Measurements from ENCODE around the gene ARL8A. TPM values are rescaled to one million over a fixed set of nuclear protein-coding genes. Genes with fewer than 3 reads are reported as not detected.
"Not testable (repeated sequence)": the region's sequence is repeated elsewhere in the genome, so short reads cannot be mapped to it uniquely, and the experiment has no call there.

ARL8A gene
- total RNA-seq, 2 experiments from 2014 or later, result 25.8 to 33.7 TPM

DNA sequence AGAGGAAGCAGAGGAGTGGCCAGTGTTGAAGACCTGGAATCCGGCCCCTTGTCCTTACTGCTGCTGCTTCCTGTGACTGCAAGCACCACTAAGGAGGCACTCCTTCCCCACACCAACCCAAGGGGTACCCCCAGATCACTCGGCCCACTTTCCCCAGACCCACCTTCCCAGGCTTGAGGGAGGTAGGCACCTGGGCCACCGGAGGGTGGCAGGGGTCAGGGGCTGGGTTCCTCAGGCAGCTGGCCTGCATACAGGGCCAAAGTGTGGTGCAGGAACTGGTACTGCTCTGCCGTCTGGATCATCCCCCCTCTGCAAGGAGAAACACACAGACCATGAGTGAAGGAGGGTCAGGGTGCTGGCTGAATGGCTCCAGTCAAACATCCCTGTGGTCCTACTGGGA is 3.9 kb upstream of the ARL8A start:
- Mint-ChIP-seq H3K27ac (no peak overlapping the region), H3K27me3 (no peaks in the 10 kb centered on the region), H3K4me3 (no peak overlapping the region), H3K4me1 (ENCODE audit: low read depth) (peaks cover 21% of the 10 kb centered on the region), H3K9me3 (no peaks in the 10 kb centered on the region), H3K36me3 (ENCODE audit: low read depth) (peaks cover 51% of the 10 kb centered on the region)
- DNase-seq, result no peak
- intact Hi-C loops (cut with micrococcal nuclease), result no loop called here
- TF ChIP-seq CTCF (IDR thresholded peaks at IDR 0.05), result no peak
- no peak for ATAC-seq
- CTCF ChIA-PET, result interaction anchor here (1.9 kb wide), 1 partner anchor 12 kb away, joined by 9 read pairs; the partner anchor contains the start of gene PTPN7
- POLR2A ChIA-PET, result interaction anchor here (7.7 kb wide), 1 partner anchor 12 kb away, joined by 124 read pairs; the partner anchor contains the start of gene PTPN7

DNA sequence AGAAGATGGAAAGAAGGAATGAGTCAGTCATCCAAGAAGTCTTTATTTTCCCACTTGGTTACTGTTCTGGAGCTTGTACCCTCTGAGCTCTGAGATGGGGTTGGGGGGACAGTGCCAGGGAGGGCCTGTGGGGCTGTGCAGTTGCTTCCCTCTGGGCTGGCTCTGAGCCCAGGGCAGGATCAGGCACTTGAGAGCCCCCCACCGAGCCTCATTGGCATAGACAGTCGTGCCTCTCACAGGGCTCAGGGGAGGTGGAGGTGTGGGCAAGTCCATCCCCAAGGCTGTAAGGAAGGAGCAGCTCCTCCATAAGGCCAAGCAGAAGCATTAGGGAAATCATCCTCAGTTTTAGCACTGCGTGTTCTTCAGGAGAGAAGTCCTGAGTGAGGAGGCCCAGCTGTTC is 2.5 kb upstream of the ARL8A start:
- peaks cover 40% of the 10 kb centered on the region for H3K36me3 Mint-ChIP-seq (ENCODE audit: low read depth)
- DNase-seq, result no peak
- POLR2A ChIA-PET, result interaction anchor here (1.0 to 7.7 kb wide), 6 partner anchors 11 to 164 kb away, joined by 3 to 124 read pairs (median 4); partner anchors contain the start of genes PTPN7 and RNPEP

GRCh38 chr1:202146279-202146678 is 1.7 kb upstream of the ARL8A start:
- H3K36me3 Mint-ChIP-seq (ENCODE audit: low read depth), result peaks cover 37% of the 10 kb centered on the region
- H3K27ac Mint-ChIP-seq, result no peak overlapping the region
- peaks cover 36% of the 10 kb centered on the region for H3K4me1 Mint-ChIP-seq (ENCODE audit: low read depth)
- ChIA-PET CTCF (interaction anchor here (0.6 to 5.4 kb wide), 6 partner anchors 9 to 250 kb away, joined by 3 to 38 read pairs (median 6); partner anchors contain the start of gene PTPN7), POLR2A (interaction anchor here (0.9 to 7.7 kb wide), 6 partner anchors 11 to 134 kb away, joined by 3 to 124 read pairs (median 4); partner anchors contain the start of gene PTPN7)
- no peak overlapping the region for H3K4me3 Mint-ChIP-seq
- intact Hi-C loops (cut with micrococcal nuclease), result no loop called here
- TF ChIP-seq CTCF (IDR thresholded peaks at IDR 0.05), result no peak
- no peaks in the 10 kb centered on the region for H3K27me3 Mint-ChIP-seq
- no peak for ATAC-seq
- H3K9me3 Mint-ChIP-seq, result no peaks in the 10 kb centered on the region
- no peak for DNase-seq

More for the DNA sequence above, 2.5 kb upstream of the ARL8A start:
- Mint-ChIP-seq H3K27ac (peak overlapping the region; percentile 25), H3K4me1 (ENCODE audit: low read depth) (peaks cover 33% of the 10 kb centered on the region), H3K27me3 (no peaks in the 10 kb centered on the region), H3K9me3 (no peaks in the 10 kb centered on the region), H3K4me3 (no peak overlapping the region)
- TF ChIP-seq CTCF (IDR thresholded peaks at IDR 0.05), result no peak
- no peak for ATAC-seq
- intact Hi-C loops (cut with micrococcal nuclease), result no loop called here
- CTCF ChIA-PET, result interaction anchor here (0.8 to 5.4 kb wide), 6 partner anchors 8 to 251 kb away, joined by 3 to 38 read pairs (median 7); partner anchors contain the start of gene PTPN7

- ChIA-PET CTCF (interaction anchor here (0.6 to 5.4 kb wide), 6 partner anchors 10 to 250 kb away, joined by 3 to 38 read pairs (median 6); partner anchors contain the start of gene PTPN7), POLR2A (interaction anchor here (0.9 to 7.7 kb wide), 4 partner anchors 10 to 134 kb away, joined by 3 to 124 read pairs (median 5); partner anchors contain the start of gene PTPN7)
- DNase-seq; H3K27me3 Mint-ChIP-seq; intact Hi-C loops (cut with micrococcal nuclease); ATAC-seq; H3K9me3 Mint-ChIP-seq: not testable (repeated sequence)
- H3K4me3 Mint-ChIP-seq, result peak overlapping the region; percentile 95
- H3K4me1 Mint-ChIP-seq (ENCODE audit: low read depth), result peaks cover 36% of the 10 kb centered on the region
- peak overlapping the region; percentile 69 for H3K27ac Mint-ChIP-seq
- peaks cover 32% of the 10 kb centered on the region for H3K36me3 Mint-ChIP-seq (ENCODE audit: low read depth)
These were observed 1.2 kb upstream of the ARL8A start for GRCh38 chr1:202145744-202146140.

DNA sequence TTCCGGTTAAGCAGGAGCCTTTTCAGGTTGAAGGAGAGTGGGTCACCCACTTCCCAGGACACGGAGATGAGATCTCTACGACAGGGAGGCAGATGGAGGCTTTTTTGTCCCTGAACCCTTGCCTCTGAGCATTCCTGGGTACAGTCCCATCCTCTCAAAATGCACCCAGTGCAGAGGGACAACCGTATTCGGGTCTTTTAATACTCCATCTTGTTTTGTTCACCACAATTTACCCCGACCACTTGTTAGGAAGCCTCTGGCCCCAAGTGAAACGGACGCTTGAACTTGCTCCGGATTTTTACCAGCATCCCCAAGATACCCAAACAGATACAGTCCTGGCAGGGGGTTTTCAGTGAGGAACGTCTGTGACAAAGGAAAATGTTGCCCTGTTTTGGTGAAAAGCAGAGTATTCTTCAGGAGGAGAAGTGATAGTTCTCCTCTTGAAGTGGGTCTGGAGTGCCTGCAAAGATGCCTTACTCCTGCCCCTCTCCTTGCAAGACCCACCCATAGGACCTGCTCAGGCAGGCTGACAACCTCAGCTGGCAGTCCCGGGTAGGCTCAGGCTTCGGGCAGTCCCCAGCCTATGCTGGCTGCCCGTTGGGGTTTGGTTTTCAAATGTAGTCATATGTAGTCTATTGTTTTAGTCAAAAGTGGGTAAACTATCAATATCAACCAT is 669 bp upstream of the ARL8A start:
- CTCF ChIA-PET, result interaction anchor here (1.2 to 5.4 kb wide), 4 partner anchors 10 to 17 kb away, joined by 3 to 38 read pairs (median 17); partner anchors contain the start of gene PTPN7
- peak overlapping the region; percentile 95 for H3K4me3 Mint-ChIP-seq
- no peak for TF ChIP-seq CTCF (IDR thresholded peaks at IDR 0.05)
- no peaks in the 10 kb centered on the region for H3K9me3 Mint-ChIP-seq
- peaks cover 34% of the 10 kb centered on the region for H3K4me1 Mint-ChIP-seq (ENCODE audit: low read depth)
- peak; percentile 66 for DNase-seq
- ATAC-seq, result peak; percentile 59
- H3K36me3 Mint-ChIP-seq (ENCODE audit: low read depth), result peaks cover 26% of the 10 kb centered on the region
- peak overlapping the region; percentile 69 for H3K27ac Mint-ChIP-seq
- H3K27me3 Mint-ChIP-seq, result no peaks in the 10 kb centered on the region
- POLR2A ChIA-PET, result interaction anchor here (0.8 to 7.7 kb wide), 3 partner anchors 10 to 31 kb away, joined by 5 to 124 read pairs (median 5); partner anchors contain the start of gene PTPN7
- intact Hi-C loops (cut with micrococcal nuclease), result no loop called here

Data from activated CD8-positive, alpha-beta T cell treated with anti-CD3 and anti-CD28 coated beads for 36 hours (primary cell).